SH-SY5Y (cell line): Measurements from ENCODE around the gene TAF10.

ENCODE experiments used
- GATA2 ChIP-seq: IDR thresholded peaks from 2 replicates; pipeline ENCODE4 v1.6.1; 2011; ENCODE audit warnings: mild to moderate bottlenecking, low read depth, low read length
- GATA3 ChIP-seq: IDR thresholded peaks from 2 replicates; pipeline ENCODE4 v1.6.1; 2011; ENCODE audit warnings: low read depth, mild to moderate bottlenecking, low read length, moderate library complexity

DNA sequence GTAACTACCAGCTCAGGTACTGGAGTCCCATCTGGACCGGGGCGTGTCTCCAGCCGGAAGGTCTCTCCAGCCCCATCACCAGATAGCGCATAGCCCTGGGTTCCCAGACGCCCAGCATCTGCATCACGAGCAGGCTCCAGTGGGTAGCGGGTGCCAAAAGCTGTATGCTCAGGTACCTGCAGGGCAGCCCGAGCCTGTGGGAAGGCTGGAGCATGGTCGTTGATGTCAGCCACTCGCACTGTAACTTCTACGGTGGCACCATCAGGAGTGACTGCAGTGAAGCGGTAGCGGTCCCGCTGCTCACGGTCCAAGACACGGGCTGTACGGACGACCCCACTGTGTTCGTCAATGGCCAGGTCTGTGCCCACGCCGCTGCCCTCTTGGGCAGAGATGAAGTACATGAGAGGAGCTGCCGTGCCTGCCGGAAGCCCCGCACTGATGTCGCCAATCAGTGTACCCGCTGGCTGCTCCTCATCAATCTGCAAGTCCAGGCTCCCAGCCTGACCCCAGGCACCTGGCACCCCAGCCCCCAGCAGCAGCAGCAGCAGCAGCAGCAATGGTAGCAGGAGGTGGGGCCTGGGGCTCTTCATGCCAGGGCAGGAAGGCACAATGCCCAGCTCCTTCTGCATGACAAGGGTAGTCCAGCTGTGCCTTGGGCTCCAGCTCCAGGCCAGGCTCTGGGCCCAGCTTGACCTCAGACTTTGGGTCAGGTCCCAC is 29.1 kb upstream of the TAF10 start:
- TF ChIP-seq GATA2 (no peak), GATA3 (no peak)
